Measurements from ENCODE around the gene SNRPA. TPM values are rescaled to one million over a fixed set of nuclear protein-coding genes. Genes with fewer than 3 reads are reported as not detected.
"Not testable (repeated sequence)": the region's sequence is repeated elsewhere in the genome, so short reads cannot be mapped to it uniquely, and the experiment has no call there.

SNRPA gene
- total RNA-seq, 2 donors from 2014 or later = 70.3 to 92.2 TPM

GRCh38 chr19:40808497-40808896 is 57.5 kb downstream of the SNRPA start:
- Histone ChIP-seq H3K36me3 (no peaks in the 10 kb centered on the region), H3K27ac (no peak overlapping the region), H3K4me1 (replicated peaks) (peaks cover 40% of the 10 kb centered on the region), H3K4me3 (no peak overlapping the region), H3K27me3 (replicated peaks; ENCODE audit: insufficient read depth) (no peaks in the 10 kb centered on the region), H3K9me3 (no peaks in the 10 kb centered on the region)
- intact Hi-C loops (cut with DNase I) = loop anchor here (5.0 kb wide), 1 partner anchor 146 kb away; no protein-coding TSS in a partner anchor
- 89% methylated on average over 5 of the region's 5 CpGs for WGBS
- TF ChIP-seq, protein P1, sequence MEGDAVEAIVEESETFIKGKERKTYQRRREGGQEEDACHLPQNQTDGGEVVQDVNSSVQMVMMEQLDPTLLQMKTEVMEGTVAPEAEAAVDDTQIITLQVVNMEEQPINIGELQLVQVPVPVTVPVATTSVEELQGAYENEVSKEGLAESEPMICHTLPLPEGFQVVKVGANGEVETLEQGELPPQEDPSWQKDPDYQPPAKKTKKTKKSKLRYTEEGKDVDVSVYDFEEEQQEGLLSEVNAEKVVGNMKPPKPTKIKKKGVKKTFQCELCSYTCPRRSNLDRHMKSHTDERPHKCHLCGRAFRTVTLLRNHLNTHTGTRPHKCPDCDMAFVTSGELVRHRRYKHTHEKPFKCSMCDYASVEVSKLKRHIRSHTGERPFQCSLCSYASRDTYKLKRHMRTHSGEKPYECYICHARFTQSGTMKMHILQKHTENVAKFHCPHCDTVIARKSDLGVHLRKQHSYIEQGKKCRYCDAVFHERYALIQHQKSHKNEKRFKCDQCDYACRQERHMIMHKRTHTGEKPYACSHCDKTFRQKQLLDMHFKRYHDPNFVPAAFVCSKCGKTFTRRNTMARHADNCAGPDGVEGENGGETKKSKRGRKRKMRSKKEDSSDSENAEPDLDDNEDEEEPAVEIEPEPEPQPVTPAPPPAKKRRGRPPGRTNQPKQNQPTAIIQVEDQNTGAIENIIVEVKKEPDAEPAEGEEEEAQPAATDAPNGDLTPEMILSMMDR (IDR thresholded peaks at IDR 0.05) = no peak
- no peak for TF ChIP-seq POLR2AphosphoS5 (IDR thresholded peaks at IDR 0.05)
- no peak for TF ChIP-seq POLR2A (IDR thresholded peaks at IDR 0.05)
- no peak for DNase-seq (ENCODE audit: low spot score)

- Histone ChIP-seq H3K27ac (peak overlapping the region in 1 of 2 donors; percentile 28), H3K4me3 (no peak overlapping the region), H3K27me3 (replicated peaks; ENCODE audit: insufficient read depth) (no peaks in the 10 kb centered on the region), H3K4me1 (replicated peaks) (peaks cover 30% of the 10 kb centered on the region), H3K36me3 (no peaks in the 10 kb centered on the region), H3K9me3 (no peaks in the 10 kb centered on the region)
- WGBS = 90% methylated on average over 36 of the region's 39 CpGs
- no peak for DNase-seq (ENCODE audit: low spot score)
- TF ChIP-seq, protein P1 (IDR thresholded peaks at IDR 0.05) = no peak
- TF ChIP-seq POLR2A (IDR thresholded peaks at IDR 0.05) (no peak), POLR2AphosphoS5 (IDR thresholded peaks at IDR 0.05) (no peak)
- intact Hi-C loops (cut with DNase I) = loop anchor here (5.0 kb wide), 1 partner anchor 147 kb away; no protein-coding TSS in a partner anchor
Measured at GRCh38 chr19:40809358-40810086, 58.5 kb downstream of the SNRPA start.

DNA sequence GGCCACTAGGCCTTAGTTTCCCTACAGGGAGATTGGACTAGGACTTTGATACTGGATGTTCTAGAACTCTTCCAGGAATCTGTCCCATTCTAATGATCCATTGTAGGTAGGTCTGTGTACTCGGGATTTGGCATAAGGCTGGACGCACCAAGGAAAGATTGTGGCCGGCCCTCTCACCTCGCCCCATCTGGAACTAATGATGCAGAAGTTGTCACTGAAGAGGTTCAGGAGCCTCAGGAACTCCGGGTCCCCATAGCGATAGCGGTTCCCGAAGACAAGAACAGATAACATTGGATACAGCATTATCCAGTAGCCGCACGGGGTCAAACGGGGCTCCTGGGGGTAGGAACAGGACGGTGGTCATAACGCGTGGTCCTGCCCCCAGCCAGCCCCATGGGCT is 59.2 kb downstream of the SNRPA start:
- Histone ChIP-seq H3K27ac (peak overlapping the region; percentile 22 to 28), H3K4me3 (peak overlapping the region; percentile 17 to 29), H3K36me3 (no peaks in the 10 kb centered on the region), H3K27me3 (replicated peaks; ENCODE audit: insufficient read depth) (no peaks in the 10 kb centered on the region), H3K4me1 (replicated peaks) (peaks cover 25% of the 10 kb centered on the region), H3K9me3 (no peaks in the 10 kb centered on the region)
- TF ChIP-seq, protein P1 (IDR thresholded peaks at IDR 0.05) = no peak
- no peak for TF ChIP-seq POLR2AphosphoS5 (IDR thresholded peaks at IDR 0.05)
- no peak for TF ChIP-seq POLR2A (IDR thresholded peaks at IDR 0.05)
- intact Hi-C loops (cut with DNase I) = no loop called here
- DNase-seq (ENCODE audit: low spot score) = no peak
- 51% methylated on average over 13 of the region's 14 CpGs for WGBS

GRCh38 chr19:40810649-40811408 is 59.8 kb downstream of the SNRPA start:
- WGBS = 5% methylated on average over 35 of the region's 65 CpGs
- intact Hi-C loops (cut with DNase I) = not testable (repeated sequence)
- H3K4me1 ChIP-seq (replicated peaks) = peaks cover 18% of the 10 kb centered on the region

More at GRCh38 chr19:40810649-40811408, 59.8 kb downstream of the SNRPA start:
- not testable (repeated sequence) for H3K27me3 ChIP-seq (replicated peaks; ENCODE audit: insufficient read depth); H3K36me3 ChIP-seq; H3K9me3 ChIP-seq
- H3K4me3 ChIP-seq = peak overlapping the region; percentile 17 to 29
- DNase-seq (ENCODE audit: low spot score) = peak; percentile 65
- H3K27ac ChIP-seq = peak overlapping the region; percentile 53 to 55
- TF ChIP-seq POLR2AphosphoS5 (IDR thresholded peaks at IDR 0.05) (peak; percentile 25), POLR2A (IDR thresholded peaks at IDR 0.05) (peak; percentile 47)
- TF ChIP-seq, protein P1 (IDR thresholded peaks at IDR 0.05) = peak in 1 of 4 experiments; percentile 28
